GM23338 (cell line): ENCODE results near the gene PRDM7.

Experiments used
- CREB1 ChIP-seq: fragments of 250-450 bp; sonication (Bioruptor Pico); IDR thresholded peaks from 2 replicates; pipeline ENCODE4 v1.5.0; 2020; ENCODE audit warnings: low read depth, mild to moderate bottlenecking, moderate library complexity
- EZH2 ChIP-seq: fragments of 200-600 bp; sonication (generic); IDR thresholded peaks from one replicate; pipeline ENCODE4 v1.8.0; 2017; ENCODE audit warnings: antibody characterized with exemption, mild to moderate bottlenecking, low read depth; ENCODE audit not compliant: unreplicated experiment
- EZH2phosphoT487 ChIP-seq: fragments of 200-600 bp; sonication (generic); IDR thresholded peaks from one replicate; pipeline ENCODE4 v1.8.1; 2018; ENCODE audit warnings: antibody characterized with exemption; ENCODE audit not compliant: unreplicated experiment
- JUNB ChIP-seq: IDR thresholded peaks from one replicate; pipeline ENCODE4 v1.6.1; 2016; ENCODE audit warnings: antibody characterized with exemption; ENCODE audit not compliant: unreplicated experiment
- NANOG ChIP-seq: IDR thresholded peaks from 2 replicates; pipeline ENCODE4 v1.6.1; 2016; ENCODE audit warnings: antibody characterized with exemption, borderline replicate concordance
- POLR2AphosphoS5 ChIP-seq: IDR thresholded peaks from 2 replicates; pipeline ENCODE4 v1.6.1; 2016; ENCODE audit warnings: antibody characterized with exemption, low read depth
- STAT1 ChIP-seq: IDR thresholded peaks from one replicate; pipeline ENCODE4 v1.6.1; 2016; ENCODE audit warnings: antibody characterized with exemption; ENCODE audit not compliant: unreplicated experiment
- ZNF114 ChIP-seq: fragments of 250-450 bp; sonication (Bioruptor Pico); IDR thresholded peaks from 2 replicates; pipeline ENCODE4 v1.5.0; 2020; ENCODE audit warnings: mild to moderate bottlenecking, moderate library complexity
- ZNF331 ChIP-seq: fragments of 250-450 bp; sonication (Bioruptor Pico); IDR thresholded peaks from 2 replicates; pipeline ENCODE4 v1.5.0; 2020; ENCODE audit warnings: low read depth, mild to moderate bottlenecking, moderate library complexity
- TF ChIP-seq, protein P1 (sequence below), 2 experiments: fragments of 200-600 bp in 1 of 2; sonication (generic) in 1 of 2; conservative IDR thresholded peaks; 2 replicates each; pipeline versions ENCODE4 v1.5.1 to v1.6.1; 2016 to 2017; ENCODE audit warnings: antibody characterized with exemption in 2 of 2, low read depth in 2 of 2, mild to moderate bottlenecking in 2 of 2, moderate library complexity in 1 of 2
- TF ChIP-seq, protein P2 (sequence below): IDR thresholded peaks from one replicate; pipeline ENCODE4 v1.6.1; 2018; ENCODE audit warnings: antibody characterized with exemption; ENCODE audit not compliant: unreplicated experiment
- TF ChIP-seq, protein P3 (sequence below): IDR thresholded peaks from 2 replicates; pipeline ENCODE4 v1.6.1; 2016; ENCODE audit warnings: antibody characterized with exemption

DNA sequence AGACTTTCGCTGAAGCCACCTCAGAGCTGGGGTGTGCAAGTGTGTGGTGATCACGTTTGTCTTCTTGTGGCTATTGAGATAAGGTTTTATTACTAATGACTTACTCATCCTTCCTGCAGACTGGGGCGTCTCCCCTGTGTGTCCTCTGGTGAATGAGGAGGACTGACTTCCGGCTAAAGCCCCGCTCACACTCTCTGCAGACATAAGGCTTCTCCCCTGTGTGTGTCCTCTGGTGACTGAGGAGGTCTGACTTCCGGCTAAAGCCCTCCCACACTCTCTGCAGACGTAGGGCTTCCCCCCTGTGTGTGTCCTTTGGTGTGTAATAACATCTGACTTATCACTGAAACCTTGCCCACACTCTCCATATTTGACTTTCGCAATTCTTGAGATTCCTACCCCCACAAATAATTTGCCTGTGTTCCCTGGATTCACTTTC is 19.4 kb downstream of the PRDM7 start:
- TF ChIP-seq JUNB (no peak), EZH2 (no peak), POLR2AphosphoS5 (no peak), ZNF331 (CRISPR knock-in tag) (no peak), EZH2phosphoT487 (no peak), ZNF114 (CRISPR knock-in tag) (no peak), NANOG (no peak), CREB1 (CRISPR knock-in tag) (no peak), STAT1 (no peak)
- TF ChIP-seq, protein P1, sequence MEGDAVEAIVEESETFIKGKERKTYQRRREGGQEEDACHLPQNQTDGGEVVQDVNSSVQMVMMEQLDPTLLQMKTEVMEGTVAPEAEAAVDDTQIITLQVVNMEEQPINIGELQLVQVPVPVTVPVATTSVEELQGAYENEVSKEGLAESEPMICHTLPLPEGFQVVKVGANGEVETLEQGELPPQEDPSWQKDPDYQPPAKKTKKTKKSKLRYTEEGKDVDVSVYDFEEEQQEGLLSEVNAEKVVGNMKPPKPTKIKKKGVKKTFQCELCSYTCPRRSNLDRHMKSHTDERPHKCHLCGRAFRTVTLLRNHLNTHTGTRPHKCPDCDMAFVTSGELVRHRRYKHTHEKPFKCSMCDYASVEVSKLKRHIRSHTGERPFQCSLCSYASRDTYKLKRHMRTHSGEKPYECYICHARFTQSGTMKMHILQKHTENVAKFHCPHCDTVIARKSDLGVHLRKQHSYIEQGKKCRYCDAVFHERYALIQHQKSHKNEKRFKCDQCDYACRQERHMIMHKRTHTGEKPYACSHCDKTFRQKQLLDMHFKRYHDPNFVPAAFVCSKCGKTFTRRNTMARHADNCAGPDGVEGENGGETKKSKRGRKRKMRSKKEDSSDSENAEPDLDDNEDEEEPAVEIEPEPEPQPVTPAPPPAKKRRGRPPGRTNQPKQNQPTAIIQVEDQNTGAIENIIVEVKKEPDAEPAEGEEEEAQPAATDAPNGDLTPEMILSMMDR (conservative IDR thresholded peaks at IDR 0.05; ENCODE audit: low read depth in 2 of 2) = no peak
- TF ChIP-seq, protein P2, sequence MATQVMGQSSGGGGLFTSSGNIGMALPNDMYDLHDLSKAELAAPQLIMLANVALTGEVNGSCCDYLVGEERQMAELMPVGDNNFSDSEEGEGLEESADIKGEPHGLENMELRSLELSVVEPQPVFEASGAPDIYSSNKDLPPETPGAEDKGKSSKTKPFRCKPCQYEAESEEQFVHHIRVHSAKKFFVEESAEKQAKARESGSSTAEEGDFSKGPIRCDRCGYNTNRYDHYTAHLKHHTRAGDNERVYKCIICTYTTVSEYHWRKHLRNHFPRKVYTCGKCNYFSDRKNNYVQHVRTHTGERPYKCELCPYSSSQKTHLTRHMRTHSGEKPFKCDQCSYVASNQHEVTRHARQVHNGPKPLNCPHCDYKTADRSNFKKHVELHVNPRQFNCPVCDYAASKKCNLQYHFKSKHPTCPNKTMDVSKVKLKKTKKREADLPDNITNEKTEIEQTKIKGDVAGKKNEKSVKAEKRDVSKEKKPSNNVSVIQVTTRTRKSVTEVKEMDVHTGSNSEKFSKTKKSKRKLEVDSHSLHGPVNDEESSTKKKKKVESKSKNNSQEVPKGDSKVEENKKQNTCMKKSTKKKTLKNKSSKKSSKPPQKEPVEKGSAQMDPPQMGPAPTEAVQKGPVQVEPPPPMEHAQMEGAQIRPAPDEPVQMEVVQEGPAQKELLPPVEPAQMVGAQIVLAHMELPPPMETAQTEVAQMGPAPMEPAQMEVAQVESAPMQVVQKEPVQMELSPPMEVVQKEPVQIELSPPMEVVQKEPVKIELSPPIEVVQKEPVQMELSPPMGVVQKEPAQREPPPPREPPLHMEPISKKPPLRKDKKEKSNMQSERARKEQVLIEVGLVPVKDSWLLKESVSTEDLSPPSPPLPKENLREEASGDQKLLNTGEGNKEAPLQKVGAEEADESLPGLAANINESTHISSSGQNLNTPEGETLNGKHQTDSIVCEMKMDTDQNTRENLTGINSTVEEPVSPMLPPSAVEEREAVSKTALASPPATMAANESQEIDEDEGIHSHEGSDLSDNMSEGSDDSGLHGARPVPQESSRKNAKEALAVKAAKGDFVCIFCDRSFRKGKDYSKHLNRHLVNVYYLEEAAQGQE = no peak
- TF ChIP-seq, protein P3, sequence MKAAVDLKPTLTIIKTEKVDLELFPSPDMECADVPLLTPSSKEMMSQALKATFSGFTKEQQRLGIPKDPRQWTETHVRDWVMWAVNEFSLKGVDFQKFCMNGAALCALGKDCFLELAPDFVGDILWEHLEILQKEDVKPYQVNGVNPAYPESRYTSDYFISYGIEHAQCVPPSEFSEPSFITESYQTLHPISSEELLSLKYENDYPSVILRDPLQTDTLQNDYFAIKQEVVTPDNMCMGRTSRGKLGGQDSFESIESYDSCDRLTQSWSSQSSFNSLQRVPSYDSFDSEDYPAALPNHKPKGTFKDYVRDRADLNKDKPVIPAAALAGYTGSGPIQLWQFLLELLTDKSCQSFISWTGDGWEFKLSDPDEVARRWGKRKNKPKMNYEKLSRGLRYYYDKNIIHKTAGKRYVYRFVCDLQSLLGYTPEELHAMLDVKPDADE = no peak
